ENCODE data around the gene SLC44A5. TPM values are rescaled to one million over a fixed set of nuclear protein-coding genes. Genes with fewer than 3 reads are reported as not detected.

SLC44A5 gene
- total RNA-seq, 3 donors from 2014 or later = 1.6 to 4.6 (median 4.2) TPM

- Histone ChIP-seq H3K36me3 (ENCODE audit: low read depth) (no peaks in the 10 kb centered on the region), H3K4me3 (no peak overlapping the region), H3K4me1 (ENCODE audit: low read depth) (no peaks in the 10 kb centered on the region), H3K9me3 (no peaks in the 10 kb centered on the region)
- TF ChIP-seq CTCF (IDR thresholded peaks at IDR 0.05) = no peak
- no peak for ATAC-seq
- DNase-seq = no peak
- intact Hi-C loops (cut with DNase I, micrococcal nuclease) = no loop called here
Observed at GRCh38 chr1:75440274-75440673, 170.6 kb downstream of the SLC44A5 start.

GRCh38 chr1:75438355-75438754 is 172.6 kb downstream of the SLC44A5 start:
- TF ChIP-seq CTCF (IDR thresholded peaks at IDR 0.05) = no peak
- ATAC-seq (no peak), DNase-seq (no peak)
- Histone ChIP-seq H3K36me3 (ENCODE audit: low read depth) (no peaks in the 10 kb centered on the region), H3K4me3 (no peak overlapping the region), H3K4me1 (ENCODE audit: low read depth) (no peaks in the 10 kb centered on the region), H3K9me3 (no peaks in the 10 kb centered on the region)
- intact Hi-C loops (cut with DNase I, micrococcal nuclease) = no loop called here

- no peak overlapping the region for H3K4me3 ChIP-seq
- no peak for TF ChIP-seq CTCF (IDR thresholded peaks at IDR 0.05)
- H3K36me3 ChIP-seq (ENCODE audit: low read depth) = no peaks in the 10 kb centered on the region
- no peaks in the 10 kb centered on the region for H3K4me1 ChIP-seq (ENCODE audit: low read depth)
- intact Hi-C loops (cut with DNase I, micrococcal nuclease) = no loop called here
- no peak for ATAC-seq
- DNase-seq = no peak
- H3K9me3 ChIP-seq = no peaks in the 10 kb centered on the region
Observed at GRCh38 chr1:75431843-75432242, 179.1 kb downstream of the SLC44A5 start.

- H3K9me3 ChIP-seq = no peaks in the 10 kb centered on the region
- H3K4me1 ChIP-seq (ENCODE audit: low read depth) = no peaks in the 10 kb centered on the region
- DNase-seq = no peak
- H3K36me3 ChIP-seq (ENCODE audit: low read depth) = no peaks in the 10 kb centered on the region
- no peak for ATAC-seq
- TF ChIP-seq CTCF (IDR thresholded peaks at IDR 0.05) = no peak
- intact Hi-C loops (cut with DNase I, micrococcal nuclease) = no loop called here
- no peak overlapping the region for H3K4me3 ChIP-seq
Observed at GRCh38 chr1:75430526-75430925, 180.4 kb downstream of the SLC44A5 start.

- ATAC-seq (no peak), DNase-seq (no peak)
- no peak for TF ChIP-seq CTCF (IDR thresholded peaks at IDR 0.05)
- Histone ChIP-seq H3K36me3 (ENCODE audit: low read depth) (no peaks in the 10 kb centered on the region), H3K4me3 (no peak overlapping the region), H3K4me1 (ENCODE audit: low read depth) (no peaks in the 10 kb centered on the region), H3K9me3 (no peaks in the 10 kb centered on the region)
- intact Hi-C loops (cut with DNase I, micrococcal nuclease) = no loop called here
Observed at GRCh38 chr1:75426688-75427087, 184.2 kb downstream of the SLC44A5 start.

- Histone ChIP-seq H3K9me3 (no peaks in the 10 kb centered on the region), H3K36me3 (ENCODE audit: low read depth) (no peaks in the 10 kb centered on the region), H3K4me1 (ENCODE audit: low read depth) (no peaks in the 10 kb centered on the region), H3K4me3 (no peak overlapping the region)
- ATAC-seq (no peak), DNase-seq (no peak)
- intact Hi-C loops (cut with DNase I, micrococcal nuclease) = no loop called here
- TF ChIP-seq CTCF (IDR thresholded peaks at IDR 0.05) = no peak
Observed at GRCh38 chr1:75425001-75425650, 185.8 kb downstream of the SLC44A5 start.

Data from mucosa of descending colon (tissue), 3 donors.